GM19351 (cell line): ENCODE results near the gene GPR31.
A peak's percentile ranks its signal among the peaks of the same experiment; 100 is the strongest.

Experiments used
- ATAC-seq: cut with Tn5 transposase; IDR thresholded peaks from one replicate; pipeline ENCODE4 v1.9.1; 2021; ENCODE audit warnings: mild to moderate bottlenecking, moderate library complexity; ENCODE audit not compliant: unreplicated experiment

GPR31 gene

GRCh38 chr6:167140589-167141474 is 16.9 kb downstream of the GPR31 start:
- ATAC-seq, result peak; percentile 62

- no peak for ATAC-seq
Measured at GRCh38 chr6:167139761-167140160, 18.0 kb downstream of the GPR31 start.

- no peak for ATAC-seq
Measured at GRCh38 chr6:167137881-167138280, 19.9 kb downstream of the GPR31 start.

DNA sequence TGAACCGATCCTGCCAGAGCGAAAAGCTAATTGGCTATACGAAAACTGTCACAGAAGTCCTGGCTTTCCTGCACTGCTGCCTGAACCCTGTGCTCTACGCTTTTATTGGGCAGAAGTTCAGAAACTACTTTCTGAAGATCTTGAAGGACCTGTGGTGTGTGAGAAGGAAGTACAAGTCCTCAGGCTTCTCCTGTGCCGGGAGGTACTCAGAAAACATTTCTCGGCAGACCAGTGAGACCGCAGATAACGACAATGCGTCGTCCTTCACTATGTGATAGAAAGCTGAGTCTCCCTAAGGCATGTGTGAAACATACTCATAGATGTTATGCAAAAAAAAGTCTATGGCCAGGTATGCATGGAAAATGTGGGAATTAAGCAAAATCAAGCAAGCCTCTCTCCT is 20.7 kb downstream of the GPR31 start:
- no peak for ATAC-seq

- no peak for ATAC-seq
Measured at GRCh38 chr6:167136376-167136775, 21.4 kb downstream of the GPR31 start.

- no peak for ATAC-seq
Measured at GRCh38 chr6:167134448-167135328, 23.1 kb downstream of the GPR31 start.

DNA sequence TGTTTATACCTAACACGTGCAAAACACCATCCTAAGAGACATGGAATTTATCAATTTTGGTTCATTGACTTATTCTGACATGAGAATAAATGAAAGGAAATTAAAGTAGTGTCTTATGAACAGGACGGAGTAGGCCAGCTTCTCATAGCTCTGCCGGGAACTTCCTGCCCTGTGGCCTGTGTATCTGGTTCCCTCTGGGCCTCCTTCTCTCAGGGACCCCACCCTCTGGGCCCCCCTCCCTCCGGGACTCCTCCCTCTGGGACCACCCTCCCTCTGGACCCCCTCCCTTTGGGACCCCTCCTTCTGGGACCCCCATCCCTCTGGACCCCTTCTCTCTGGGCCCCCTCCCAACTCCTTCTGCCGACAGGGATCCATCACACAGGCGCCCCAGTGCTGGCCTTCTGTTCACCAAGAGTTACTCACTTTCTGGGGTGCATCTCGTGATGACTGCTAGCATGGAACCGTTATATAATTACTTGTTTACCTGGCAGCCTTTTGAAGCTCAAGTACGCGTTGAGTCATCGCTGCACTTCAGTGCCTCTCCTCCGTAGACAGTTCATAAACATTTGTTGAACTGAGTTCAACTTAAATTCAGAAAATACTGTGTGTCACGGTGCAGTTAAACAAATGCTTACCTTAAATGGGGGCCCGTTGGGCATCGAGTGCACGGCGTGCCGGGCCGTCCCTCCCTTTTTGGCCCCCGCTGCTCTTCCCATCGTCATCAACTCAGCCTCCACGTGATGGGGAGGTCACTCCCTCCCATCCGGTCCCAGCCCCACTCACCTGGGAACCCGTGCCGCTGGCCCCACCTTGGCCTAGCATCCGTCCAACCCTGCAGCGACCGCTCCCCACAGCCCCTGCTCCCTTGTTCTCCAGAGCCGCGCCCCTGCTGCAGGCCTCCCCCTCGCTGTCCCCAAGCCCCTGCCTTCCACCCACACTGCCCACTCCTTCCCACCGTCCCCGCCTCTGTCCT is 26.8 kb downstream of the GPR31 start:
- no peak for ATAC-seq

- ATAC-seq, result peak; percentile 47
Measured at GRCh38 chr6:167130008-167130677, 27.6 kb downstream of the GPR31 start.

DNA sequence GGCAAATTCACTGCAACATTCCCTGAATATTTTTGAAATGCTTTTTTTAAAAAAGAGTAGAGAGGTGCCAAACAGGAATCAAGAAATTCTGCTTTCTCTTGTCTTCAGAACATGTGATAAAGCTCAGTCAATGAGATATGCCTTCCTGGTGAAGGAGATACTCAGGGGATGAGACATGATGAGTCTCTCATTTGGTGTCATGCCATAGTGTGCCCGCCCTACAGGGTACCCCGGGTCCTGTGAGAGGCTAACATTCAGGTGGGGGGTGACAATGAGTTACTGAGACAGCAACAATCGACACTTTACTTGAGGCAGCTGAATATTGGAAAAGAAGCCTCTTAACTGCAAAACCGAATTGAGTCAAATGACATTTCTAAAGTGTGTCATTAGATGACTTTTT is 28.2 kb downstream of the GPR31 start:
- ATAC-seq, result no peak

DNA sequence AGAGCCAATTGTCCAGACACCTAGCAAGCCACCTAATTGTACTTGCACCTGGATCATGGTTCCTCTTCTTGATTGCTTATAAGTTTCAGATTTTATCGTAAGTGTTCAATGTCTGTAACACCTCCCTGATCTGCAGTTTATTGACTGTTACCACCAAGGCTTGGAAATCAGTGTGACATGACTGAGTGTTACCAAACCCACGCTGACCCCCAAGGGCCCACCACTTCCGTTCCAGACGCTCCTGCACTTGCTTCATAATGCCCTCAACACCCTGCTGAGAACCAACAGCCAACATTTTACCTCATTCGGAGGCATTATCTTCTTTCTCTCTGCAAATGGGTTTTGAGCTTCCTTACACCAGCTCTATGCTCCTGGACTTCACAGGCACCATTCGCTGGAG is 28.6 kb downstream of the GPR31 start:
- ATAC-seq, result no peak

- ATAC-seq, result no peak
Measured at GRCh38 chr6:167127785-167128531, 29.8 kb downstream of the GPR31 start.

DNA sequence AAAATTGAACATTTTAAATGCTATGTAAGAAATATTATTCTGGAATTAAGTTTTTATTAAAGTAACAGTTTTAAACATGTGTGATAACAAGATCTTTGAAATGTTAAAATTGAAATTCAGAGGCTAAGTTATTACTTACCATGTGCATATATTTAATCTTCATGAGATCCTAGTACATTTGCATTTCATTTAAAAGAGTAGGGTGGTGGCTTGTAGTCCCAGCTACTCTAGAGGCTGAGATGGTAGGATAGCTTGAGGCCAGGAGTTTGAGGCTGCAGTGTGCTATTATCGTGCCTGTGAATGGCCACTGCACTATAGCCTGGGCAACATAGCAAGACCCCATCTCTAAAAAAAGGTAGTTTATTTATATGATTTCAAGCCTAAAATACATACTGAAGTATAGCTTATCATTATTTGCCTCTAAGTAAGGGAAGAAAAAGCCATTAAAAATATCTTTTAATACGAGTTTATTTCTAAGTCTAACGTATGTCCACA is 31.9 kb downstream of the GPR31 start:
- ATAC-seq, result no peak

DNA sequence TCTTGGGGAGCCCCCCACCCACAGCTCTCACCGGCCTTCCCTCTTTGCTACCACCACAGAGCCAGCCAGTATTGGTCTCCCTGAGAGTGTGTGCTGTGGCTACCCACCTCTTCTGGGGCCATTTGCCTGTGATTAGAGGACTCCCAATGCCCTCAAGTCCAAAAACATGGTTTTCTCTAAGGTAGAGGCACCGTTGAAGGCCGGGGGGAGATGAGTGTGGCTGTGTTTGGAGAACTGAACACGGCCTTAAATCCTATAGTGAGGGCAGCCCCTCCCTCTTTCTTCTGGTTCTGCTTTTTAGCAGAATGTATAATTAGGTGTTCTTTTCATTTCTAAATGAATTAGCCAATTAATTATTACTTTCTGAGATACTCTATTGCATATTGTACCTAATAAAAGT is 32.4 kb downstream of the GPR31 start:
- no peak for ATAC-seq

DNA sequence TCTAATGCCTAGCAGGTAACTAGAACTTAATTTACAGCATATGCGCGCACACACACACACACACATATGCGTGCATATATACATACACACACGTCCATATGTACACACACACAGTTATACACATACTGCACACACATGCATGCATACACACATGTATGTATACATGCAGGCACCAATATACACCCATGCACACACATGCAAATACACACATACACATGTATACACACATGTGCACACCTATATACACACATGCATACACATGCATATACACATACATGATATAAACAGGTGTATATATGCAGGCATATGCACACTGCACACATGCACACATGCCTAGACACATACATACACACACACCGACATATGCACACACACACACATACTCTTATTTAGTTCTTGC is 33.0 kb downstream of the GPR31 start:
- ATAC-seq, result no peak

DNA sequence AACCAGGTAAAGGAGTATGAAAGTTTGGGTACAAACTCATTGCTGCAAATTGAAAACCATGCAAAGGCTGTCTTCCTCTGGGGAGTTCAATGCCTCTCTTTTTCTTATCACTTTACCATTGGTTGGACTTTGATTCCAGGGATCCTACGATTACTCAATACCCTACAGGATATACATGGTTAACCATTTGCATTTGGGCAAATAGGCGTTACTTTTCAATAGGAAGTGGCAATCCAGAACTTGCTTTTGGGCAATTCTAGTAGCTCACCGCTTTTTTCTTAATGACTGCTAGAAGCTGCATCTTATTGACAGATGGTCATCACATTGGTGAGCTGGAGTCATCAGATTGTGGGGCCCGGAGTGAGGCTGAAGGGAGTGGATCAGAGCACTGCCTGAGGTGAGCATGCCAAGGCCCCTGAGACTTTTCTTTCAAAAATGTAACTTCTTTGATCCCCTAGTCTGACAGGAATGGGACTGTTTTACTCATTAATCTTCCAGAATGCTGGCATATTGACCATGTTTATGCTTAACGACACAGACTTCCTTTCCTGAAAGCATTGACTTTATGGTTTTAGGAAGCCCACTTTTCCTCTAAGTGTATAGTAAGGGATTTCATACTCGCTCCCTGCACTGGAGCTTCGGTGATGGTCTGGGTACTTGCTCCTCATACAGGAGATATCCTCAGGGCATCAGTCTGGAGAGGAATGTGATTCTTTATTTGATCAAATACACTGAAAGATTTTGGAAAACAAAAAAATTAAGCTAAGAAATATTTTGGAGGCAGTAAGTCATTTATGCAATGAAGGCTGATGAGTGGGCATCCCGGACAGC is 34.7 kb downstream of the GPR31 start, which contains the start of gene CCR6:
Gene CCR6, plus strand, starts transcription at position 270 of the 831 bp plus-strand sequence. CDS start 13,039 bp downstream, outside the sequence.
- peak; percentile 22 for ATAC-seq

GRCh38 chr6:167122041-167122826 is 35.5 kb downstream of the GPR31 start:
- peak; percentile 45 for ATAC-seq

GRCh38 chr6:167121335-167121841 is 36.4 kb downstream of the GPR31 start:
- ATAC-seq, result no peak
